Stromal cell of bone marrow (primary cell): ENCODE data around the gene HOXA7.

Source experiments
- DNase-seq: peaks from one replicate; pipeline ENCODE4 v3.0.0-alpha.2; 2012; ENCODE audit warnings: low read depth

HOXA7 gene

GRCh38 chr7:27106901-27107240 is 49.6 kb downstream of the HOXA7 start:
- no peak for DNase-seq

DNA sequence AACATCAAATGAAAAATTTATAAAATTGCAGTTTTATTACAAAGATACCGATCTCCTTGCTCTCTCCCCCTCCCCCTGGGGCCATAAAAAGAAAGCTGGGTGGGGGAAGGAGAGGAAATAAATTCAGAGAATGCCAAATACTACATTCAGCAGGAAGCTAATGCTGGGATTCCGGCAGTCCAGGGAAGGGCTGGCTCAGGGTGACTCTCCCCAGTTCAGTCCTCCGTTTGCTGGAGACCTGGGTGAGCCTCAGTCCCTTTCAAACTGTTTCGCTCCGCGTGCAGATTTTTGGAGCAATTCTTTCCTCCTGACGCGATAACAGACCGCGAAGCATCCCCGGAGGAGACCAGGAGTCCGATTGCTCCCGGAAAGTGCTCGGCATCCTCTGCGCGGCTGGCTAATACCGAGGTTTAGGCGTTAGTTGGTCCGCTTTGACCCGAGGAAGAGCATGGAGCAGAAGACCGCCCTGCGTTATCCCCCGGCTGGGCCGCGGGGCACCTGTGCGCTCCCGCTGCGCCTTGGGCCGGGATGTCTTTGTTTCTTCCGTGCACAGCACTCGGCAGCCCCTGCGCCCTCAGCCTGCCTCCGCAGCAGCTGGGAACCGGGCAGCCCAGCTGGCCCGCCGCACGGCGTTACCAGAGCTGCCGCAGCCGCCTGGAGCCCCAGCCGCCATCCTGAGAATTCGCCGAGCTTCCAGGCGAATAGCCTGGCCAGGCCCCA is 50.1 kb downstream of the HOXA7 start:
- DNase-seq, result no peak

DNA sequence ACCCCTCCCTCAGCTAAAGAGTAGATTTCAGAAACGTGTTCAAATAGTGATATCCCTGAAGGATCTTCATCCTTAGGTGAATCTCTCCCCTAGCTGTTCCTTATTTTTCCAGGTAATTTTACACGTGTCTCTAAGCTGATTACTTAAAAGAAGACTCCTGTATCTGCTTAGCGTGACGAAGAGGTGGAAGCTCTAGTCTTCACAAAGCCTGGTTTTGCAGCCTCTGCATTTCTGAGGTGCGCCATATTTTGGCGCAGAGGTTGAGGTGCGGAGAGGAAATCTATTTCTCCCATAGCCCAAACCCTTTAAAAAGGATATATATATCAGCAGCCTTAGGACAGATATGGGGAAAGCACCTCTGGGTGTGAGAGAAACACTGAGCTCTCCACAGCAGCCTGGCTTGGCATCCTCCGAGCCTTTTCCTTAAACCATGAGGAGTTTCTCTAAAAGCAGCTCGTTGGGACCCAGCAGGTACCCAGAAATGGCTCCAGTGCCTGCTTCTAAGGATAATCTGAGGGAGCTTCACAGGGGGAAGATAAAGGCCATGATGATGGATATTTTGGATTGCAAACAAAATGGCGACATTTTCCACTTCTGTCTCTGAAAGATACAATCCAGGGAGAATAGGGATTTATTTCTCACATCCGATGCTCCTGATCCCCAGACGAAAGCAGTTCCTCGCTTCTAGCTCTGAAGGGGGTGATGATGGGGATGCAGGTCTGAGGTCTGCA is 51.0 kb downstream of the HOXA7 start:
- no peak for DNase-seq

GRCh38 chr7:27104341-27105058 is 52.0 kb downstream of the HOXA7 start:
- DNase-seq, result no peak
